HUES48 (cell line): ENCODE data around the gene FUBP3.

Experiments
- H3K27ac ChIP-seq: one replicate; pipeline ENCODE4 v1.7.0; 2013; ENCODE audit warnings: low read depth, low read length, inconsistent platforms
- H3K27me3 ChIP-seq: 2 replicates; pipeline ENCODE4 v1.6.1; 2013; ENCODE audit warnings: mild to moderate bottlenecking, low read length; ENCODE audit not compliant: control insufficient read depth, insufficient read depth
- H3K36me3 ChIP-seq: 2 replicates; pipeline ENCODE4 v1.6.1; 2013; ENCODE audit warnings: low read length; ENCODE audit not compliant: control insufficient read depth, insufficient read depth
- H3K4me1 ChIP-seq: 2 replicates; pipeline ENCODE4 v1.6.1; 2013; ENCODE audit warnings: mild to moderate bottlenecking, low read length; ENCODE audit not compliant: control insufficient read depth, insufficient read depth
- H3K4me3 ChIP-seq: 2 replicates; pipeline ENCODE4 v1.5.1; 2013; ENCODE audit warnings: mild to moderate bottlenecking, low read depth, low read length
- H3K9ac ChIP-seq: 2 replicates; pipeline ENCODE4 v1.6.1; 2013; ENCODE audit warnings: mild to moderate bottlenecking, low read depth, low read length, moderate library complexity
- H3K9me3 ChIP-seq: 2 replicates; pipeline ENCODE4 v1.6.1; 2013; ENCODE audit warnings: low read length; ENCODE audit not compliant: control insufficient read depth, insufficient read depth

FUBP3 gene

GRCh38 chr9:130542038-130542437 is 37.3 kb upstream of the FUBP3 start:
- Histone ChIP-seq H3K36me3 (no peaks in the 10 kb centered on the region), H3K9me3 (no peaks in the 10 kb centered on the region), H3K9ac (no peak overlapping the region), H3K4me1 (peaks cover 13% of the 10 kb centered on the region; the same call in 1 of the 2 replicates), H3K27ac (no peak overlapping the region), H3K4me3 (no peak overlapping the region), H3K27me3 (peaks cover 12% of the 10 kb centered on the region)

- H3K27me3 ChIP-seq, result peaks cover 6% of the 10 kb centered on the region; the same call in 1 of the 2 replicates
- H3K4me3 ChIP-seq, result no peak overlapping the region
- H3K4me1 ChIP-seq, result peaks cover 13% of the 10 kb centered on the region; the same call in 1 of the 2 replicates
- no peaks in the 10 kb centered on the region for H3K36me3 ChIP-seq
- no peaks in the 10 kb centered on the region for H3K9me3 ChIP-seq
- H3K9ac ChIP-seq, result no peak overlapping the region
- H3K27ac ChIP-seq, result no peak overlapping the region
Observed at GRCh38 chr9:130542457-130543228, 36.7 kb upstream of the FUBP3 start.

- H3K4me1 ChIP-seq, result peaks cover 13% of the 10 kb centered on the region; the same call in 1 of the 2 replicates
- no peak overlapping the region for H3K4me3 ChIP-seq
- H3K27ac ChIP-seq, result no peak overlapping the region
- H3K9me3 ChIP-seq, result no peaks in the 10 kb centered on the region
- peaks cover 3% of the 10 kb centered on the region; the same call in 1 of the 2 replicates for H3K27me3 ChIP-seq
- H3K9ac ChIP-seq, result no peak overlapping the region
- H3K36me3 ChIP-seq, result no peaks in the 10 kb centered on the region
Observed at GRCh38 chr9:130543368-130543767, 36.0 kb upstream of the FUBP3 start.

GRCh38 chr9:130543859-130544258 is 35.5 kb upstream of the FUBP3 start:
- peaks cover 13% of the 10 kb centered on the region; the same call in 1 of the 2 replicates for H3K4me1 ChIP-seq
- H3K27ac ChIP-seq, result no peak overlapping the region
- no peaks in the 10 kb centered on the region for H3K36me3 ChIP-seq

GRCh38 chr9:130544364-130544763 is 35.0 kb upstream of the FUBP3 start:
- Histone ChIP-seq H3K4me1 (peaks cover 13% of the 10 kb centered on the region; the same call in 1 of the 2 replicates), H3K9me3 (peaks cover 8% of the 10 kb centered on the region), H3K9ac (no peak overlapping the region), H3K27me3 (0 out of 2 replicates have a peak, but pooled peaks cover 3% of the 10 kb centered on the region), H3K27ac (no peak overlapping the region), H3K4me3 (no peak overlapping the region), H3K36me3 (no peaks in the 10 kb centered on the region)

More at GRCh38 chr9:130543859-130544258, 35.5 kb upstream of the FUBP3 start:
- H3K9me3 ChIP-seq, result peaks cover 3% of the 10 kb centered on the region
- H3K27me3 ChIP-seq, result peaks cover 3% of the 10 kb centered on the region; the same call in 1 of the 2 replicates
- no peak overlapping the region for H3K4me3 ChIP-seq
- no peak overlapping the region for H3K9ac ChIP-seq

- Histone ChIP-seq H3K9ac (no peak overlapping the region), H3K36me3 (no peaks in the 10 kb centered on the region), H3K27ac (no peak overlapping the region), H3K9me3 (peaks cover 12% of the 10 kb centered on the region), H3K4me1 (peaks cover 7% of the 10 kb centered on the region; the same call in 1 of the 2 replicates), H3K27me3 (no peaks in the 10 kb centered on the region), H3K4me3 (no peak overlapping the region)
Observed at GRCh38 chr9:130548103-130548502, 31.3 kb upstream of the FUBP3 start.

- Histone ChIP-seq H3K4me1 (peaks cover under 1% of the 10 kb centered on the region; the same call in 1 of the 2 replicates), H3K9ac (no peak overlapping the region), H3K4me3 (no peak overlapping the region), H3K9me3 (peaks cover 12% of the 10 kb centered on the region), H3K27me3 (no peaks in the 10 kb centered on the region), H3K27ac (no peak overlapping the region), H3K36me3 (no peaks in the 10 kb centered on the region)
Observed at GRCh38 chr9:130549093-130549735, 30.2 kb upstream of the FUBP3 start.

- no peaks in the 10 kb centered on the region for H3K36me3 ChIP-seq
- H3K4me3 ChIP-seq, result no peak overlapping the region
- H3K9ac ChIP-seq, result no peak overlapping the region
- H3K27me3 ChIP-seq, result no peaks in the 10 kb centered on the region
- H3K9me3 ChIP-seq, result peaks cover 2% of the 10 kb centered on the region
- no peak overlapping the region for H3K27ac ChIP-seq
- no peaks in the 10 kb centered on the region for H3K4me1 ChIP-seq
Observed at GRCh38 chr9:130554606-130555005, 24.8 kb upstream of the FUBP3 start.

GRCh38 chr9:130555061-130555460 is 24.3 kb upstream of the FUBP3 start:
- H3K9ac ChIP-seq, result no peak overlapping the region

GRCh38 chr9:130555968-130556367 is 23.4 kb upstream of the FUBP3 start:
- Histone ChIP-seq H3K9me3 (no peaks in the 10 kb centered on the region), H3K27me3 (no peaks in the 10 kb centered on the region), H3K36me3 (no peaks in the 10 kb centered on the region), H3K4me3 (no peak overlapping the region), H3K9ac (no peak overlapping the region), H3K4me1 (no peaks in the 10 kb centered on the region), H3K27ac (no peak overlapping the region)

More at GRCh38 chr9:130555061-130555460, 24.3 kb upstream of the FUBP3 start:
- Histone ChIP-seq H3K27ac (no peak overlapping the region), H3K36me3 (no peaks in the 10 kb centered on the region), H3K4me1 (no peaks in the 10 kb centered on the region), H3K27me3 (no peaks in the 10 kb centered on the region), H3K4me3 (no peak overlapping the region), H3K9me3 (no peaks in the 10 kb centered on the region)
